Keratinocyte (primary cell): ENCODE measurements around the gene SCN8A.

ENCODE experiments used
- CTCF ChIP-seq, 3 experiments: IDR thresholded peaks in 1 of 3; conservative IDR thresholded peaks in 1 of 3; optimal IDR thresholded peaks in 1 of 3; 2 replicates in 2 of 3; 3 replicates in 1 of 3; pipeline versions ENCODE3 to v1.5.1; 2011; ENCODE audit warnings: low read length in 3 of 3, mild to moderate bottlenecking in 3 of 3, moderate library complexity in 2 of 3, control low read depth in 1 of 3, inconsistent platforms in 1 of 3; ENCODE audit not compliant: insufficient read depth in 2 of 3; ENCODE audit errors: extremely low read depth in 1 of 3
- EZH2 ChIP-seq: IDR thresholded peaks from one replicate; pipeline ENCODE4 v1.6.1; 2012; ENCODE audit warnings: inconsistent platforms, mild to moderate bottlenecking, low read length, moderate library complexity

- TF ChIP-seq CTCF (optimal IDR thresholded peaks at IDR 0.05 in 1 of 3, IDR thresholded peaks at IDR 0.05 in 1 of 3, conservative IDR thresholded peaks at IDR 0.05 in 1 of 3; ENCODE audit: extremely low read depth in 1 of 3, insufficient read depth in 2 of 3, low read length in 3 of 3) (no peak), EZH2 (no peak)
Measured at GRCh38 chr12:51811203-51812202, 220.5 kb downstream of the SCN8A start.
